HG03378 (cell line): Measurements from ENCODE around the gene CEACAM20.
"Not testable (repeated sequence)": the region's sequence is repeated elsewhere in the genome, so short reads cannot be mapped to it uniquely, and the experiment has no call there.

Source experiments
- ATAC-seq: cut with Tn5 transposase; IDR thresholded peaks from one replicate; pipeline ENCODE4 v1.9.1; 2021; ENCODE audit warnings: mild to moderate bottlenecking, moderate library complexity; ENCODE audit not compliant: unreplicated experiment

CEACAM20 gene

DNA sequence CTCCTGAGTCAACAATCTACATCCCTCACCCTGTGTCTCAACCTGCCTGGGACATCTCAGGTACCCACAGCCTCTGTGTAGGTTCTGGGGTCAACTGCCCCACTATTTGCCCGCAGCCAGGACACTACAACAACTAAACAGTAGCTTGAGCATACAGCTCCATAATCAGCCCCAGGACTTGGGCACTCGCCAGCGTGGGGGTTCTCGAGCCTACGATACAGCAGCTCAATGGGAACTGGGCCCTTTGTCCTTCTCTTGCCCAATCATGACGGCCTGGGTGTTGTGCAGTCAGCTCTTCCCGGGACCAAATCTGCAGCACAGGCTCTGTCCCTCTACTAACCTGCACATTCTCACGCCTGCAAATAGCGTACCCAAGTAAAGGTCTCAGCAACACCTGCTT, 30.5 kb downstream of the CEACAM20 start:
- ATAC-seq, result no peak

GRCh38 chr19:44496711-44497110, 32.8 kb downstream of the CEACAM20 start:
- ATAC-seq, result no peak

GRCh38 chr19:44476559-44477408, 52.7 kb downstream of the CEACAM20 start:
- no peak for ATAC-seq

- ATAC-seq, result not testable (repeated sequence)
These were observed 60.7 kb downstream of the CEACAM20 start for GRCh38 chr19:44468730-44469129.

DNA sequence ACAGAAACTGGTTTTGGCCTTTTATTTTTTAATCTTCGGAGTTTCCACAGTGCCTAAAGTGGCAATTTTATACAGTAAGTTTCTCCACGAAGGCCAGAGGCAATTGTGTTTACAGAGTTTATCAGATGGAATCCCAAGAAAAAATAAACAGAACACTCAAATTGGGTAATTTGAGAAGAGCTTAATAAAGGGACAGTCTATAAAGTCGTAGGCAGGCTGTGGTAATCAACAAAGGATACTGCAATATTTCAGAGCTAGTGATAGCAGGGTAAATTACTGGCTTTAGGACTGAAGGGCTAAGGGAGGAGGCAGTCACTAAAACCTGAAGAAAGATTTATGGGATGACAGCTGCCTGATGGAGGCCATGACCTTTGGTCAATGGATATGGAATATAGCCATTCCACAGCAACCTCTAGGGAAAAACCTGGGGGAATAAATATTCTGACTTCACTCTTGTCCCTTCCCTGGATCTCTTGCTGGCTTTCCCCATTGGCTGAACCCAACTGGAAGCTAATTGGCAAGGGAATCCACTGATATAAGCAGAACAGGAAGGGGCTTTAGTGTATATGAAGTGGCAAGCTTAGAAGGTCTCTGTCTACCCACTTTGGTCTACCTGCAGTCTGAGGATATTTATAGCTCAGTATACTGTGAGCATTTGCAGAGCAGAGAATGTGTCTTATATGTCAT, 66.7 kb downstream of the CEACAM20 start:
- not testable (repeated sequence) for ATAC-seq
